CD4-positive, alpha-beta T cell treated with Interleukin-15 for 1 hour (primary cell): ENCODE measurements around the gene CAMLG.
"Not testable (repeated sequence)": the region's sequence is repeated elsewhere in the genome, so short reads cannot be mapped to it uniquely, and the experiment has no call there.

Source experiments
- DNase-seq: peaks from one replicate; pipeline ENCODE4 v3.0.0-alpha.2; 2020

Gene CAMLG

DNA sequence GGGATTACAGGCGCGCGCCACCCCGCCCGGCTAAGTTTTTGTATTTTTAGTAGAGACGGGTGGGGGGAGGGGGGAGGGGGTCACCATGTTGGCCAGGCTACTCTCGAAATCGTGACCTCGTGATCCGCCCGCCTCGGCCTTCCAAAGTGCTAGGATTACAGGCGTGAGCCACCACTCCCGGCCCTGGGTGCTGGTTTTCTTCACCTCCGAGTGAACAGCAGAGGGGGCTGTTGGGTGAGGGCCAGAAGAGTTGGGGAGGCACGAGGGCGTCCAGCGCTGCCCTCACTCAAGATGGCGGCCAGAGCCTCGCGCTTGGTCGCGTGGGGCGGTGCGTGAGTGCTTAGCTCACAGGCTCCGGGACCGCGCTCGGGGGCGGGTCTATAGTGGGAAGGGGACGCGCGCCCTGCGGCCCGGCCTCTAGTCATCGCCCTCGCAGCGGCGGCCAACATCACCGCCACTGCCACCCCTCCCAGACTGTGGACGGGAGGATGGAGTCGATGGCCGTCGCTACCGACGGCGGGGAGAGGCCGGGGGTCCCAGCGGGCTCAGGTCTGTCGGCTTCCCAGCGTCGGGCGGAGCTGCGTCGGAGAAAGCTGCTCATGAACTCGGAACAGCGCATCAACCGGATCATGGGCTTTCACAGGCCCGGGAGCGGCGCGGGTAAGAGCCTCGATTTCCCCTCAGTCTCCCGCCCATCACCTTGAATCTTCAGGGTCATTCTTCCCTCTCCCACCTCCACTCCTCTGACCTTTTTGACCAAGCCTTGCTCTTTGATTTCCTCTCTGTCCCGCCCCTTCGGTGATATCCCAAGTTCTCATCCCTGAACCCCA lies at the start of gene CAMLG:
Gene CAMLG, plus strand, starts transcription at position 416 of the 830 bp plus-strand sequence. Its CDS starts 73 bp downstream, at position 489.
- DNase-seq, result peak; percentile 97

DNA sequence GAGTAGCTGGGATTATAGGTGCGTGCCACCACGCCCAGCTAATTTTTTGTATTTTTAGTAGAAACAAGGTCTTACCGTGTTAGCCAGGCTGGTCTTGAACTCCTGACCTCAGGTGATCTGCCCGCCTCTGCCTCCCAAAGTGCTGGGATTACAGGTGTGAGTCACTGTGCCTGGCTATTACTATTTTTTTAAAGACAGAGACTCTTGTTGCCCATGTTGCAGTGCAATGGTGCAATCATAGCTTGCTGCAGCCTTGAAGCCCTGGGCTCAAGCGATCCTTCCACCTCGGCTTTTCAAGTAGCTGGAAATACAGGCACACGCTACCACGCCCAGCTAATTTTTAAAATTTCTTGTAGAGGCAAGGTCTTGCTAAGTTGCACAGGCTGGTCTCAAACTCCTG lies 48.2 kb upstream of the CAMLG start:
- DNase-seq, result not testable (repeated sequence)

DNA sequence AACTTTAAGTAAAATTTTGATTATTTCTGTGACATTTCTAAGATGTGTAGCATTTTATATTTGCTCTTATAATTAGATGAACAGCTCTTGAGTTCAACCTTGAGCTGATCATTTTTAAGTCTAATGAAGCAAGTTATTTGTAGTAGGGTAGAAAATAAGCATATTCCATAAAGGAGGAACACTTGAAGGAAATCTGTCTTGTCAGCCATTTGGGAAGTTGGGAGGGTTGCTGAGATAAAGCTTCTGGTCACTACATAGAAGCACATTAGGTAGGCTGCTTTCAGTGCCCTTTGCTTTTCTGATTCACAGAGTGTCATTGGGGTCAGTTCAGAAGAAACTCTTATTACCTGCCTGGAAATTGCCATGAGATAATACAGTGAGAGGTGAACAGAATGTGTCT lies 45.6 kb upstream of the CAMLG start:
- no peak for DNase-seq

DNA sequence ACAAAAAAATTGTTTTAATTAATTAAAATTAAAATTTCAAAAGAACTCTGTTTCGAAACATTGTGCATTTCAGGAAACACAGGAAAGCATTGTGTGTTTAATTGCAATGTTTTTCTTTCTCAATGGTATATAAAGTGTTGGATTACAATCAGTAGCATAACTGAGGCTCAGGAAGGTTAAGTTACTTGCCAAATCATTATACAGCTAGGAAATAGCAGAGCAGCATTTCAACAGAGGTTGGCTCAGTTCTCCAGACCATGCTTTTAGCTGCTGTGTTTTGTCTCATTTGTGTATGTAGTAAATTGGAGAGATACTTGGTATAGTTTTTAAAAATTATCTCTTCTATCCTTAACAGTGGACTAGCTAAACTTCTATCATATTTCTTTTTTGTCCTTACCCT lies 30.0 kb upstream of the CAMLG start:
- no peak for DNase-seq

DNA sequence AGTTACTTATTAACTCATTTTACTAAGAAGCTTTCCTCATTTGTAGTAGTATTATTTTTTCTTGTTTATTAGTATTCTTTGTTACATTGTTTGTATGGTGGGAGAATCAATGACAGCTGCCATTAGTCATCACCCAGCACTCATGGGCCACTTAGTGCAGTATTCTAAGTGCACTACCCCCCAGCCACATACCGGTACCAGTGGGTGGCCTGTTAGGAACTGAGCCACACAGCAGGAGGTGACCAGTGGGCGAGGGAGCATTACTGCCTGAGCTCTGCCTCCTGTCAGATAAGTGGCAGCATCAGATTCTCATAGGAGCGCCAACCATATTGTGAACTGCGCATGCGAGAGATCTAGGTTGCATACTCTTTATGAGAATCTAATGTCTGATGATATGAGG lies 24.2 kb upstream of the CAMLG start:
- DNase-seq, result no peak

DNA sequence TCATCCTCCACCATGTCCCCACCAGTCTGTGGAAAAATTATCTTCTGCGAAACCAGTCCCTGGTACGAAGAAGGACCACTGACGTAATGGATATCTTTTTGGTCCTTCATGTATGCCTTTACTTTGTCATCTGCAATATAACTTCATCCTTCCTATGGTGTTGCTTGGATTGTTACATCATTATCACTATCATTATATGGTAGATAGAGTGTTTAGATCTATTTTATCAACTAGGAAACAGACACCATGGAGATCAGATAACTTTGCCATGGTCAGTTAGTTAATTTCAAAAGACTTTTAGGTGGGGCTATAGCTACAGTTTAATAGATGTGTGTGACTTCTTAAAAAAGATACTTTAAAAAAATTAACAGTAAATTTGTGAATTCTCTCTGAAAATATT lies 23.8 kb upstream of the CAMLG start:
- no peak for DNase-seq

DNA sequence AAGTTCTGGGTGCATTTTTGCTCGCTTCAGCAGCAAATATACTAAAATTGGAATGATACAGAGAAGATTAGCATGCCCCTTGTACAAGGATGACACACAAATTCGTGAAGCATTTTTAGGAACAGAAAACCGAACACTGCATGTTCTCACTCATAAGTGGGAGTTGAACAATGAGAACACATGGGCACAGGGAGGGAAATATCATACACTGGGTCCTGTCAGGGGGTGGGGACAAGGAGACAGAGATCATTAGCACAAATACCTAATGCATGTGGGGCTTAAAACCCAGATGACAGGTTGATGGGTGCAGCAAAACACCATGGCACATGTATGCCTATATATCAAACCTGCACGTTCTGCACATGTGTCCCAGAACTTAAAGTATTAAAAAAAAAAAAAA lies 22.9 kb upstream of the CAMLG start:
- DNase-seq, result not testable (repeated sequence)

DNA sequence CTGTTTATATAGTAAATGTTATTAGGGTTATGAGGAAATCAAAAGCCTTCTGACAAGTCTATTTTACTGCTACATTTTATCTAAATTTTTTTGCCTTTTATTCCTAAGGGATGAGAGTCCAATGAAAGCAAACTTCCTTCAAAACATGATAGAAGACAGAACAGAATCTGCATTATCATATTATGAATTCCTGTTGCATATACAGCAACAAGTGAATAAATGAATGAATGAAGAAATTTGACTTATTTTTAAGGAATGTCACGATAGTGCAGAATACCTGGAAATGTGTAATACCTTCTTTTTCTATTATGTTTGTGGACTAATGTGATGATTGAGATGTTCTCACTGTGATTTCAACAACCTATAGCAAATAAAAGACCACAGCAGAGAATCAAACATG lies 13.5 kb upstream of the CAMLG start:
- no peak for DNase-seq

DNA sequence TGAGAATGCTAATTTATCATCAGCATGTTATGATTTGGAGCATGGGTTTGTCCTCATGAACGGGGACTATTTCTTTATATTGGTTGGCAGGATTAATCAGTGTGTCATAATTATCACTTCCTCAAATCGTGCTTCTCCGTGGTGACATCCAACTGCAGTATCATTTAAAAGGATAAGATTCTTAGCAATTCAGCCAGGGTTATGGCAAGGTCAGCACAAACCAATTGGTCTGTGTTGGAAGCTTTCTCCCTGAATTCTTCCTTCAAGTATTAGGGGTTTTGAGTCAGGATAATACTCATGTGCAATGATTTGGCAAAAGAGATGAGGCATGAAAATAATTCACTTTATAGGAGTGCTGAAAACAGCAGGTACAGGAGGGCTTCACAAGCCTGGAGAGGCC lies 5.5 kb upstream of the CAMLG start:
- no peak for DNase-seq

DNA sequence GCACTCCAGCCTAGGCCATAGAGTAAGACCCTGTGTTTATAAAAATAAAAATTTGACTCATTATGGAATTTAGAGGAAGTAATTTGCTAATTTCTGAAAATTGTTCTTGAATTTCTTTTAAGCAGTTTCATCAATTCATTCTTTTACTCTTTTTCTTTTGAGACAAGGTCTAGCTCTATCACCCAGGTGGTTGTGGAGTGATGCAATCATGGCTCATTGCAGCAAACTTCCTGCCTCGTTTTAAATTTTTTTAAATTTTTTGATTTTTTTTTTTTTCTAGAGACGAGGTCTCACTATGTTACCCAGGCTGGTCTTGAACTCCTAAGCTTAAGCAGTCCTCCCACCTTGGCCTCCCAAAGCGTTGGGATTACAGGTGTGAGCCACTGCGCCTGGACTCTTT lies 3.1 kb upstream of the CAMLG start:
- DNase-seq, result no peak

DNA sequence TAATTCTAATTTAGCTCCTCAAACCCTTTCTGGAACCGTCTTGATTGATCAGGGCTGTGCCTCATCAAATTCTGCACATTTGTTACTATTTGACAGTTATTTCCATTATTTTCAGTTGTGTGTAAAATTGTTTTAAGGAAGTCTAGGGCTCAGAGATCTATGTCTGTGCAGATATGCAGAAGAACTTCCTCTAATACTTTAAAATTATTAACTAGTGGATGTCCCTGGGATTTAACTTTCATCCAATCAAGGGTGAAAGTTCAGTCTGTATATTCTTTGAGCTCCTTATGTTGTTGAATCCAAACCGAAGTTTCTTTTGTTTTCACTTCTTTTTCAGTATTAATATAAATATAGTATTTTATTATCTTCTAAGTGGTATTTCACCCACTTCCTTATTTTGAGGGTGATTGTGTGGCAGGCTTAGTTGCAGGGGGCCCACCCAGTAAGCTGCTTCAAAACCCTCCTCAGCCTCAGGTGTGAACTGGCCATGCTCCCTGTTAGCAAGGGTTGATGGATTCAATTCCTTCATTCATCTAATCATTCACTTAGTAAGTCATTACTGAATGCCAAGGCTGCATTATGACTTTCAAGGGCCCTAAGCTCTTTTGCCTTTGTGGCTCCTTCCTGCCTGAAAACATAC lies 2.1 kb upstream of the CAMLG start:
- DNase-seq, result no peak

DNA sequence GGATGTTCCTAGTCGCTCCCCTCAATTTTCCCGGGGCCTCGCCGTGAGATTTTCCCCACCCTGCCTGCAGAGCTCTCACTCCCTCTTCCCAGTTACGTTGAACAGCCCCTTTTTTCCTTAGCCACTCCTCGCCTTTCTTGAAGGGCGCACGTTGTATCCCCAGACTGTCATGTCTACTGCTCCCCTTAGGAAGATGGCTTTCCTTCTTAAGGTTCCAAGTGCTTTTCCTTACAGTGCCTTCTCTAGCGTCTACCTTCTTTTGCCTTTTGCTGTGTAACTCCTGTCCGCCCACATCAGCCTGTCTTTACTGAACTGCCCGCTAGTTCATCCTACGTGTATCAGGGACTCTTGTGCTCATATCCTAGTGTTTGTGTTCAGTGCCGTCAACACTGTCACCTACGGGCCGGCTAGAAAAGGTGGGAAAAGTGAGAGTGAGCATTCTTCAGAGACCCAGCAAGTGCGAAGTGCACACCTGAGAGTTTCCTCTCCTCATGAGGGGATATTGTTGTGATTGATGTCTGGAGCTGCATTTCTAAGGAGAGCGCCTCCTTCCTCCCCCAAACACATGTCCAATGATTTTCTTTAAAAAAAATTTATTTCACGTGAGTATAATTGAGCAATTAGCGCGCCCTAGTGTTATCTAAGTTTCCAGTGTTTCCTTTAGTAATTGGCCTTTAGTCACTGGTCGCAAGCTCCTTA lies 764 bp downstream of the CAMLG start:
- no peak for DNase-seq

DNA sequence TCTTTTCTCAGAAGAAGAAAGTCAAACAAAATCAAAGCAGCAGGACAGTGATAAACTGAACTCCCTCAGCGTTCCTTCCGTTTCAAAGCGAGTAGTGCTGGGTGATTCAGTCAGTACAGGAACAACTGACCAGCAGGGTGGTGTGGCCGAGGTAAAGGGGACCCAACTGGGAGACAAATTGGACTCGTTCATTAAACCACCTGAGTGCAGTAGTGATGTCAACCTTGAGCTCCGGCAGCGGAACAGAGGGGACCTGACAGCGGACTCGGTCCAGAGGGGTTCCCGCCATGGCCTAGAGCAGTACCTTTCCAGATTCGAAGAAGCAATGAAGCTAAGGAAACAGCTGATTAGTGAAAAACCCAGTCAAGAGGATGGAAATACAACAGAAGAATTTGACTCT lies 2.7 kb downstream of the CAMLG start:
- no peak for DNase-seq

DNA sequence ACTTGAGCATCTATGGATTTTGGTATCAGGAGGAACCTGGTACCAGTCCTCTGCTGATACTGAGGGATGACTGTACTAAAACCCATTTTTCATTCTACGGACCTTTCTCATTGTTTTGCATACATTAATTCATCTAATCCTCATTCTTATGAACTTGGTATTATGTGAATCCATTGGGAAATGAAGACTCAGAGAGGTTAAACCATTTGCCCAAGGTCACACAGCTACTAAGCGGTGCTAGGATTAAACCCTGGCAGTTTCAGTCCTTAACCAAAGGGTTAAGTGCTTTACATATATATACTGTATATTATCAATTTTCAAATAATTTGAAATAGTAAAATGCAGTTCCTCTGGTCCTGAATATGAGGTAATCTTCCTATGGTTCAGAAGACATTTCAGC lies 3.8 kb downstream of the CAMLG start:
- no peak for DNase-seq

DNA sequence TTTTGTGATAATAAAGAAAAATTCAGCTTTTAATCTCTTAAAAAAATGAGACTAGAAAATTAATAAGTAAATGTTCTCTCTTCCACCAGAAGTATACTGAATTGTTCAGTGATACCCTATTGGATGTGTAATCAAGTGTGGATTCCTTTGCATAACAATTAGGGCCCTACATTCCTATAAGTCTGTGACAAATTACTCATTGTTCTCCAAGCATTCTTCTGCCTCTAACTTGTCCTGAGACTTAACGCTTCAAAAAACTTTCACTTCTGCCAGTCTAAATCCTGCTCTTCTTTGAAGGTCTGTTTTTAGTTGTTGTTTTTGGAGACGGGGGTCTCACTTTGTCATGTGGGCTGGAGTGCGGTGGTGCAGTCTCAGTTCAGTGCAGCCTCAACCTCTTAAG lies 11.1 kb downstream of the CAMLG start:
- no peak for DNase-seq

DNA sequence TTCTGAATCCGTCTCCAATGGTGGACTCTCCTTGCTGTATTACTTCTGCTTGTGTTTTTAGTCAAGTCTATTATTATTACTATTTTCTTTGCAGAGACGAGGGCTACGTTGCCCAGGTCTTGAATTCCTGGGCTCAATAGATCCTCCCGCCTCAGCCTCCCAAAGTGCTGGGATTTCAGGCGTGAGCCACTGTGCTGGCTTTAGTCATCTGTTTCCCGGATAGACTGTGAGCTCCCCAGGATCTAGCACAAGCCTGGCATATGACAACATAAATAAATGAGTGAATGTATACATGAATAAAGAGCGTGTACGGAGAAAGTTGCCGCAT lies 19.8 kb downstream of the CAMLG start:
- no peak for DNase-seq

DNA sequence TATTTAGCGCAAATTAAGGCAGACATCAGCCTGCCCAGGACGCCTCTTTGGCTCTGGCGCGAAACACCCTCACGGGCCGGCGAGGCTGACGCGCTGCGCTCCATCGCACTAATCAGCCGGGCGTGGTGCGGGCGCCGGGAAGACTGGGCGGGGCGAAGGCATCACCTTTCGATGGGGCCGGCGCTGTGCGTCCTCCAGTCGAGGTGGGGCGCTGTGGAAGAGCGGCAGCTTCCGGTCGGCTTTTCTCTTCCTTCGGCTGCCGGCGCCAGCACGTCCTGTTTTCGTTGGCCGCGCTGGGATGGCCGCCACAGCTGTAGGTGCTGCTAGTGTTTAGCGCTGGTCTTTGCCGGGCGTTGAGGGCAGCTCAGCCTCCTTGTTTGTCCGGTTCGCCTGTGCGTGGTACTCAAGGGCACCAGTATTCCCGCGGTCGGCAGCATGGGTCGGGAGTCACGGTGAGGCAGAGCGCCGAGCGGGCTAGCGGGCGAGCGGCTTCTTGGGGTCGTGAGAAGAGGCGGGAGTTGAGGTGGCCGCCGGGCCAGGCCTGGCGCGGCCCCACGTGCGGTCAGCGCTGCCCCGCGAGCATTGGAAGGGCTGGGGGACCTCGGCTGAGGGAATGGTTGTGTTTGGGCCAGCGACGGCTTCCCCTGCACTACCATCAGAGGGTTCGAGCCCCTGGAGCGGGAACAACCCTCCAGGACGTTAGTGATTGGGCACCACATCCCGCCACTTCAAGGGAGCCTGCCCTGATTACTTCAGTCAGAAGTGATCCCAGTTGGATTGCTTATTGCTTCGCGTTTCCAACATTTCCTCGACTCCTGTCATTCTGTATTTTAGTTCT lies 20.4 kb downstream of the CAMLG start, which contains the start of gene DDX46:
Gene DDX46, plus strand, starts transcription at position 276 of the 838 bp plus-strand sequence. Its CDS starts 160 bp downstream, at position 436.
- DNase-seq, result peak; percentile 90

DNA sequence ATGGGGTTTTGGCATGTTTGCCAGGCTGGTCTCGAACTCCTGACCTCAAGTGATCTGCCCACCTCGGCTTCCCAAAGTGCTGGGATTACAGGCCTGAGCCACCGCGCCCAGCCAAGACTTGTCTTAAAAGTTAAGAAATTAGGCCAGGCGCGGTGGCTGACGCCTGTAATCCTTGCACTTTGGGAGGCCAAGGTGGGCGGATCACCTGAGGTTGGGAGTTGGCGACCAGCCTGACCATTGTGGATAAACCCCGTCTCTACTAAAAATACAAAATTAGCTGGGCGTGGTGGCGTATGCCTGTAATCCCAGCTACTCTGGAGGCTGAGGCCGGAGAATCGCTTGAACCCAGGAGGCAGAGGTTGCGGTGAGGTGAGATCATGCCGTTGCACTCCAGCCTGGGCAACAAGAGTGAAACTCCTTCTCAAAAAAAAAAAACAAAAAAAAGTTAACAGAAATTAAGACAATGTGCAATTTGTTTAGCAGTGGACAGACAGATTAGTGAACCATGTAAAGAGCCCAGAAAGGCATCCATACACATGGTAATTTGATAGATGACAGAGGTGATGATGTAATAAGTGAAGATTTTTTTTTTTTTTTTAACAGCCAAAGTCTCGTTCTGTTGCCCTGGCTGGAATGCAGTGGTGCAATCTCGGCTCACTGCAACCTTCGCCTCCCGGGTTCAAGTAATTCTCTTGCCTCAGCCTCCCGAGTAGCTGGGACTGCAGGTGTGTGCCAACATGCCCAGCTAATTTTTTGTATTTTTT lies 29.4 kb downstream of the CAMLG start:
- DNase-seq, result not testable (repeated sequence)

DNA sequence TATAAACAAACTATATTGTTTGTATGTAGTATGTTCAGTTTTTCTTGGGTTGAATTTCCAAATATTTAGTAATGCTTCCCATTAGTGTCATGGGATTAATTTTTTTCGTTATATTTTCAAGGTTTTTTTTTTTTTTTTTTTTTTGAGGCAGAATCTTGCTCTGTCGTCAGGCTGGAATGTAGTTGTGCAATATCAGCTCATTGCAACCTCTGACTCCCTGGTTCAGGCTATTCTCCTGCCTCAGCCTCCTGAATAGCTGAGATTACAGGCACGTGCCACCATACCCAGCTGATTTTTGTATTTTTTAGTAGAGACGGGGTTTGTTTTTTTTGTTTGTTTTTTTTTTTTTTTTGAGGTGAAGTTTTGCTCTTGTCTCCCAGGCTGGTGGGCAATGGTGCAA lies 30.9 kb downstream of the CAMLG start:
- no peak for DNase-seq

DNA sequence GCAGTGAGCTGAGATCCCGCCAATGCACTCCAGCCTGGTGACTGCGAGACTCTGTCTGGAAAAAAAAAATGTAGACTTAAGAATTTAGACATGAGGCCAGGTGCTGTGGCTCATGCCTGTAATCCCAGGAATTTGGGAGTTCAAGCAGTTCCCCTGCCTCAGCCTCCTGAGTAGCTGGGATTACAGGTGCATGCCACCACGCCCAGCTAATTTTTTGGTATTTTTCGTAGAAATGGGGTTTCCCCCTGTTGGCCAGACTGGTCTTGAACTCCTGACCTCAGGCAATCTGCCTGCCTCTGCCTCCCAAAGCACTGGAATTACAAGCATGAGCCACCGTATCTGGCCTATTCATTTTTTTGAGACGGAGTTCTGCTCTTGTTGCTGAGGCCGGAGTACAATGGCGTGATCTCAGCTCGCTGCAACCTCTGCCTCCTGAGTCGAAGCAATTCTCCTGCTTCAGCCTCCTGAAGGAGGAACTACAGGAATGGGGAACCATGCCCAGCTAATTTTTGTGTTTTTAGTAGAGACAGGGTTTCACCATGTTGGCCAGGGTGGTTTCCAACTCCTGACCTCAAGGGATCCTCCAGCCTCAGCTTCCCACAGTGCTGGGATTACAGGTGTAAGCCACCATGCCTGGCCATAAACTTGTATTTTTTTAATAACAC lies 34.2 kb downstream of the CAMLG start:
- DNase-seq, result no peak

DNA sequence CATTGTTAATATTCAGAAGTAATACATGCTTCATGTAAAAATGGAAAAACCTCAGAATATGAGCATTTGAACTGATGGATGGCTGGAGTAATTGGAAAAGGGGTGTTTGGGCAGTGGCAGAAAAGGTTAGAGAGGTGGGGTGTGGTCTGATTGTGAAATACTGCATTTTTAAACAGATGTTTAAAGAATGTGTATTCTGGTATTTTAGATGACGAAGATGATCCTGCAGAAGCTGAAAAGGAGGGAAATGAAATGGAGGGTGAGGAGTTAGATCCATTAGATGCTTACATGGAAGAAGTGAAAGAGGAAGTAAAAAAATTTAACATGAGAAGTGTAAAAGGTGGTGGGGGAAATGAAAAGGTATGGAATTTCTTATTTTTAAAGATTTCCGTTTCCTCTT lies 39.0 kb downstream of the CAMLG start:
- DNase-seq, result no peak
